H1 (cell line): Measurements from ENCODE around the gene EEF1AKMT1. TPM values are rescaled to one million over a fixed set of nuclear protein-coding genes. Genes with fewer than 3 reads are reported as not detected.

Experiments used
- ATF2 ChIP-seq: IDR thresholded peaks from 2 replicates; pipeline ENCODE4 v1.6.1; 2012; ENCODE audit warnings: low read length, inconsistent platforms
- JUND ChIP-seq: IDR thresholded peaks from 2 replicates; pipeline ENCODE4 v1.6.1; 2011; ENCODE audit warnings: mild to moderate bottlenecking, improper control_type of control experiment, low read length
- polyA plus RNA-seq, 7 experiments: library from polyadenylated mRNA; depleted of rRNA in 3 of 7; stranded (reverse) in 5 of 7; unstranded in 2 of 7; fragments of >200 nt in 5 of 7; fragments of 200-250 nt in 2 of 7; gene quantifications; 1 replicate in 5 of 7; 2 replicates in 1 of 7; 4 replicates in 1 of 7; pipeline versions ENCODE4 v1.2.1 to v1.2.3, GENCODE V29; 2011 to 2013; ENCODE audit warnings: missing spikeins in 2 of 7, mixed read lengths in 2 of 7
- total RNA-seq: library from RNA; stranded (reverse); fragmentation: NEBNext Ultra II Directional; extraction: Animal tissue kit (Norgen Biotek cat#: 25700); gene quantifications from 2 replicates; pipeline ENCODE4 v1.2.1, GENCODE V29; 2021

EEF1AKMT1 gene
- total and polyA plus RNA-seq, 2 of the 8 experiments (the other 6 are each of a cell fraction or from before 2014, with no cell fraction given): 3.1 to 4.1 TPM

DNA sequence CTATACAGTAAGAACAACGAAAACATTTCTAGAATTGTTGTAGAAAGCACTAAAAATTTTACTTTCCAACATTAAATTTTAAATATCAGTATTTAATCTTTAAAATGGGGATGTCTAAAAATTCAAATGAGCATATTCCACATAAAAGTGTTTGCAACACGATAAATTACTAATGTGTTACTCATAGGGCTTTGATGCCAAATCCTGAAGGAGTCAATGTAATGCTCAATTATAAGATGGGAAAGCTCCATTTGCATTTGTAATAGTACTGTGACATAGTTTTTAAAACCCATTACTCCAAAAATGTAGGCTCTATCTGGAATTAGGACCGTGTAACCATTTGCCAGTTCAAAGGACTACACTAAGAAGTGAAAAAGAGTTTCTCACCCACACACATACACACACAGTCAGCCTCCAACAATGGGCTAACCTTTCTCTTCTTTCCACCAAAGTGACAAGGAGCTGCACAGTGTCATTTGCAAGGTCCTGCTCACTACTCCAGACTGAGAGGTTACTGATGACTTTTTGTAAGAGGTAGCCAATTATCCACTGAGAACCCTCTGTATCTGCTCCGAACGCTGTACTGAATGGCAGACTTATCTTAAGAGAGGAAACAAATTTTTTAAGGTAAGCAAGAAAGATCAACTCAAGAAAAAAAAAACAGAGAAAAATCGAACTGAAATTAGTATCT lies 26.1 kb upstream of the EEF1AKMT1 start (continued):
- TF ChIP-seq ATF2 (no peak), JUND (no peak)
- TF ChIP-seq, all 59 proteins: peak for 0
